PC-9 (cell line): Measurements from ENCODE around the gene KCNJ3. TPM values are rescaled to one million over a fixed set of nuclear protein-coding genes. Genes with fewer than 3 reads are reported as not detected.

Experiments
- BruUV-seq: library from RNA; stranded (reverse); fragments of 400-500 nt; replicated peaks from 2 replicates; lab custom pipeline; 2021; lab: Mats Ljungman, UMichigan
- CTCF ChIA-PET: fragments of 300-600 bp; sonication (Branson Sonifier 250); formaldehyde crosslinking; loops from one replicate; lab custom pipeline; 2022; ENCODE audit warnings: antibody characterized with exemption; lab: Charles Lee
- POLR2A ChIA-PET: fragments of 300-600 bp; sonication (Branson Sonifier 250); formaldehyde crosslinking; loops from one replicate; lab custom pipeline; 2022; ENCODE audit warnings: antibody characterized with exemption; ENCODE audit not compliant: unreplicated experiment; lab: Charles Lee
- DNase-seq, 2 experiments: peaks; one replicate each; pipeline versions ENCODE4 v3.0.0 to v3.0.0-alpha.2; 2015 to 2022; ENCODE audit warnings: mixed read lengths in 1 of 2
- H2AFZ ChIP-seq: fragments of 200-600 bp; sonication (generic); 2 replicates; pipeline ENCODE4 v1.8.1; 2017; ENCODE audit warnings: antibody characterized with exemption
- H3F3A ChIP-seq: fragments of 200-600 bp; sonication (generic); 2 replicates; pipeline ENCODE4 v1.8.1; 2017; ENCODE audit warnings: antibody characterized with exemption, mild to moderate bottlenecking, low read depth; ENCODE audit not compliant: insufficient read depth
- H3K27ac ChIP-seq: fragments of 200-600 bp; sonication (generic); 2 replicates; pipeline ENCODE4 v1.6.1; 2016; ENCODE audit warnings: mixed run types
- H3K27me3 ChIP-seq: fragments of 200-600 bp; sonication (generic); 2 replicates; pipeline ENCODE4 v1.6.1; 2016; ENCODE audit warnings: low read depth, mixed run types; ENCODE audit not compliant: insufficient read depth
- H3K36me3 ChIP-seq: fragments of 200-600 bp; sonication (generic); 2 replicates; pipeline ENCODE4 v1.6.1; 2016; ENCODE audit warnings: low read depth, mixed run types
- H3K4me1 ChIP-seq: fragments of 200-600 bp; sonication (generic); replicated peaks from 2 replicates; pipeline ENCODE4 v1.6.1; 2016; ENCODE audit warnings: mixed run types; ENCODE audit not compliant: insufficient read depth
- H3K4me2 ChIP-seq: fragments of 200-600 bp; sonication (generic); 2 replicates; pipeline ENCODE4 v1.6.1; 2017; ENCODE audit warnings: mixed run types
- H3K4me3 ChIP-seq: fragments of 200-600 bp; sonication (generic); 2 replicates; pipeline ENCODE4 v1.6.1; 2016; ENCODE audit warnings: mixed run types
- H3K79me2 ChIP-seq: fragments of 200-600 bp; sonication (generic); 2 replicates; pipeline ENCODE4 v1.6.1; 2017; ENCODE audit warnings: low read depth, mixed run types
- H3K9me2 ChIP-seq: fragments of 200-600 bp; sonication (generic); 2 replicates; pipeline ENCODE4 v1.8.1; 2017; ENCODE audit warnings: mild to moderate bottlenecking; ENCODE audit not compliant: insufficient read depth
- H3K9me3 ChIP-seq: fragments of 200-600 bp; sonication (generic); 2 replicates; pipeline ENCODE4 v1.8.1; 2016; ENCODE audit warnings: low read depth; ENCODE audit not compliant: insufficient read depth
- H4K20me1 ChIP-seq: fragments of 200-600 bp; sonication (generic); 2 replicates; pipeline ENCODE4 v1.8.1; 2017; ENCODE audit not compliant: insufficient read depth
- EZH2 ChIP-seq: fragments of 200-600 bp; sonication (generic); IDR thresholded peaks from 2 replicates; pipeline ENCODE4 v1.8.0; 2017; ENCODE audit warnings: antibody characterized with exemption, low read depth
- intact Hi-C: fragments of 100-400 bp; cut with micrococcal nuclease; formaldehyde crosslinking; loops from one replicate; pipeline ENCODE4 v1.10.0; 2022; ENCODE audit not compliant: unreplicated experiment
- total RNA-seq: library from RNA; stranded (reverse); gene quantifications from 2 replicates; pipeline ENCODE4 v1.2.3, GENCODE V29; 2021
- TF ChIP-seq, protein P1 (sequence below): fragments of 200-600 bp; sonication (generic); conservative IDR thresholded peaks from 2 replicates; pipeline ENCODE4 v1.6.1; 2017; ENCODE audit warnings: mixed run types, antibody characterized with exemption, mild to moderate bottlenecking, moderate library complexity

KCNJ3 gene
- total RNA-seq, 1 experiment from 2014 or later: not detected

DNA sequence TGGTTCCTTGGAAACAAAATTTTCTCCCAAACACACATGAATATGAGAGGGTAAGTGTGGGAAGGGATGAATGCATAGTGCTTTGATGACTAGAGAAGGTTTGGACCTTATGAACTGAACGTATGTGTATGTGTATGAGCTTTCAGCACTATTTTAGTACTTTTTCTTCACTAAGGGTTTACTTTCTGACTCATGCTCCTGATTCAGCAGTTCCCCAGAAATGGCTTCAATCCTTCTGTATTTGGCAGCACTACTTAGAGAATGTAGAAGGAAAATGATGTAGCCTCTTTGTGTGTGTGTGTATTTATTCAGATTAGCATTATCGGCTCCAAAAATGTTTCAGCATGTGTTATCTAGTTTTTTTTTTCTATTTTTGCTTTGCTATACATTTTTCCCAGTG is 22.2 kb downstream of the KCNJ3 start:
- Histone ChIP-seq H3K4me3 (no peak overlapping the region), H3K4me2 (no peak overlapping the region), H3K27me3 (no peaks in the 10 kb centered on the region), H3K79me2 (no peaks in the 10 kb centered on the region), H3F3A (no peaks in the 10 kb centered on the region), H3K27ac (no peak overlapping the region), H3K36me3 (no peaks in the 10 kb centered on the region), H3K4me1 (no peaks in the 10 kb centered on the region), H2AFZ (no peak overlapping the region), H4K20me1 (no peaks in the 10 kb centered on the region), H3K9me2 (no peaks in the 10 kb centered on the region), H3K9me3 (no peaks in the 10 kb centered on the region)
- no TSS peak for BruUV-seq
- TF ChIP-seq, protein P1, sequence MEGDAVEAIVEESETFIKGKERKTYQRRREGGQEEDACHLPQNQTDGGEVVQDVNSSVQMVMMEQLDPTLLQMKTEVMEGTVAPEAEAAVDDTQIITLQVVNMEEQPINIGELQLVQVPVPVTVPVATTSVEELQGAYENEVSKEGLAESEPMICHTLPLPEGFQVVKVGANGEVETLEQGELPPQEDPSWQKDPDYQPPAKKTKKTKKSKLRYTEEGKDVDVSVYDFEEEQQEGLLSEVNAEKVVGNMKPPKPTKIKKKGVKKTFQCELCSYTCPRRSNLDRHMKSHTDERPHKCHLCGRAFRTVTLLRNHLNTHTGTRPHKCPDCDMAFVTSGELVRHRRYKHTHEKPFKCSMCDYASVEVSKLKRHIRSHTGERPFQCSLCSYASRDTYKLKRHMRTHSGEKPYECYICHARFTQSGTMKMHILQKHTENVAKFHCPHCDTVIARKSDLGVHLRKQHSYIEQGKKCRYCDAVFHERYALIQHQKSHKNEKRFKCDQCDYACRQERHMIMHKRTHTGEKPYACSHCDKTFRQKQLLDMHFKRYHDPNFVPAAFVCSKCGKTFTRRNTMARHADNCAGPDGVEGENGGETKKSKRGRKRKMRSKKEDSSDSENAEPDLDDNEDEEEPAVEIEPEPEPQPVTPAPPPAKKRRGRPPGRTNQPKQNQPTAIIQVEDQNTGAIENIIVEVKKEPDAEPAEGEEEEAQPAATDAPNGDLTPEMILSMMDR: no peak
- no peak for TF ChIP-seq EZH2
- CTCF ChIA-PET: no interaction called here
- no peak for DNase-seq
- intact Hi-C loops: no loop called here
- POLR2A ChIA-PET: no interaction called here

DNA sequence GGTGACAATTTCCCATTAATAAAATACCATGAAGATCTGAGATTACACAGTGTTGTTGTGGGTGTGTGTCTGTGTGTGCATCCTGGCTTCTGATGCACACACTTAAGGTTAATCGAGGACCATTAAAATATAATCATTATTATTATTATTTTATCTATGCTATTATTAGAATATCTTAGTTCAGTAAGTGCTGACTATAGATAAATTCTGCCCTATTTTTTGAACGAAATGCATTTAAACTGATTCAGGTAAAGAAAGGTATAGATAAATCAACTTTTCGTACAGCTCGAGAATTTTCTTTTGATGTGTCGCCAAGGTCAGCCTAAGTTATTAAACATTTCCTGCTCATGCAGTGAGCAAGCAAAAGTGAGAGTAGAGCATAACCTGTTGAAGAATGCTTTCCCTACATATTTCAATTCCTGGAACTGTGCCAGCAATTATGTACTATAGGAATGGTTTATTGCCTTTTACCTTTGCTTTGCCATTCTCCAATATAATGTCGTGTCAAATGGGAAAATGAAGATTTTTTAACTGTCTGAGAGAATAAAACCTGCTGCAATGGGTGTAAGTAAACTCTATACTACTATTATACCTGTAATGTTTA is 25.8 kb downstream of the KCNJ3 start:
- no TSS peak for BruUV-seq
- Histone ChIP-seq H3K4me3 (no peak overlapping the region), H3K27ac (no peak overlapping the region), H3K36me3 (no peaks in the 10 kb centered on the region), H3K79me2 (no peaks in the 10 kb centered on the region), H3K27me3 (no peaks in the 10 kb centered on the region), H3K4me1 (no peaks in the 10 kb centered on the region), H2AFZ (no peak overlapping the region), H3K9me3 (no peaks in the 10 kb centered on the region), H3F3A (no peaks in the 10 kb centered on the region), H4K20me1 (no peaks in the 10 kb centered on the region), H3K9me2 (no peaks in the 10 kb centered on the region), H3K4me2 (no peak overlapping the region)
- no peak for DNase-seq
- intact Hi-C loops: no loop called here
- TF ChIP-seq EZH2: no peak
- TF ChIP-seq, protein P1: no peak
- POLR2A ChIA-PET: no interaction called here
- CTCF ChIA-PET: no interaction called here

DNA sequence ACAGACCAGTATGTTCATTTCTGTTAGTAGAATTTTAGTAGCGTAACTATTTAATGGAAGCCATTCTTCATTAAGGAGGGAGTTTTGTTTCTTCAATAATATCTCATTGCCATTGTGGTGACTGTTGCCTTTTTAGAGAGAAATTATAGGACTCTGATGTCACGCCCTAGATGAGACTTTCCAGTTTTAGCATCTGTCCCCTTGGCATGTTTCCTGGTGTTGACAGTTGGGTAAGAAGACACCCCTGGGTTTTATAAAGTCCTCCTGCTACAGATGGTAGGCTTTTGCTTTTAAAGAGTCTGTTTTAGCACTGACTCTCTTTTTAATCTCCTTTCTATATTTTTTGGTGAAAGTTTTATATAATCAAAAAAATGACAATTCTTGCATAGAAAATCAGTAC is 41.9 kb downstream of the KCNJ3 start:
- H3K79me2 ChIP-seq: no peaks in the 10 kb centered on the region
- CTCF ChIA-PET: no interaction called here
- no peak overlapping the region for H3K27ac ChIP-seq
- no peak overlapping the region for H3K4me3 ChIP-seq
- no peaks in the 10 kb centered on the region for H3K9me3 ChIP-seq
- no peaks in the 10 kb centered on the region for H3K4me1 ChIP-seq
- no peak overlapping the region for H2AFZ ChIP-seq
- H3K36me3 ChIP-seq: no peaks in the 10 kb centered on the region
- H3K4me2 ChIP-seq: no peak overlapping the region
- DNase-seq: no peak
- no peaks in the 10 kb centered on the region for H3F3A ChIP-seq
- intact Hi-C loops: no loop called here
- no peak for TF ChIP-seq EZH2
- TF ChIP-seq, protein P1: no peak
- no peaks in the 10 kb centered on the region for H3K9me2 ChIP-seq
- POLR2A ChIA-PET: no interaction called here
- no peaks in the 10 kb centered on the region for H4K20me1 ChIP-seq
- H3K27me3 ChIP-seq: no peaks in the 10 kb centered on the region
- BruUV-seq: no TSS peak
